OCI-LY1 (cell line): ENCODE measurements around the gene ZNF853.
"Not testable (repeated sequence)": the region's sequence is repeated elsewhere in the genome, so short reads cannot be mapped to it uniquely, and the experiment has no call there.

Source experiments
- H2AFZ ChIP-seq: fragments of 200-600 bp; sonication (generic), shearing (Covaris generic); 2 replicates; pipeline ENCODE4 v1.6.0; 2014; ENCODE audit warnings: antibody characterized with exemption, mild to moderate bottlenecking, low read length
- H3F3A ChIP-seq: fragments of 200-600 bp; sonication (generic), shearing (Covaris generic); 2 replicates; pipeline ENCODE4 v1.6.0; 2014; ENCODE audit warnings: mild to moderate bottlenecking, antibody characterized with exemption, low read length, moderate library complexity; ENCODE audit not compliant: insufficient read depth
- H3K27ac ChIP-seq: fragments of 200-600 bp; sonication (generic); 2 replicates; pipeline ENCODE4 v1.5.1; 2014; ENCODE audit warnings: low read length, mixed run types, mild to moderate bottlenecking, low read depth; ENCODE audit not compliant: poor library complexity, severe bottlenecking
- H3K27me3 ChIP-seq: fragments of 200-600 bp; sonication (generic); 2 replicates; pipeline ENCODE4 v1.6.0; 2014; ENCODE audit warnings: antibody characterized with exemption, mild to moderate bottlenecking, low read length, moderate library complexity; ENCODE audit not compliant: insufficient read depth
- H3K36me3 ChIP-seq: fragments of 200-600 bp; sonication (generic); 2 replicates; pipeline ENCODE4 v1.6.1; 2014; ENCODE audit warnings: mild to moderate bottlenecking, antibody characterized with exemption, low read length, moderate library complexity, mixed read lengths; ENCODE audit not compliant: insufficient read depth
- H3K4me1 ChIP-seq: fragments of 200-600 bp; sonication (generic); 2 replicates; pipeline ENCODE4 v1.5.1; 2014; ENCODE audit warnings: mild to moderate bottlenecking, low read length, moderate library complexity; ENCODE audit not compliant: insufficient read depth, severe bottlenecking
- H3K4me2 ChIP-seq: fragments of 200-600 bp; sonication (generic), shearing (Covaris generic); 2 replicates; pipeline ENCODE4 v1.6.1; 2014; ENCODE audit warnings: low read length
- H3K4me3 ChIP-seq: fragments of 200-600 bp; sonication (generic); 2 replicates; pipeline ENCODE4 v1.5.1; 2014; ENCODE audit warnings: low read length, low read depth, mild to moderate bottlenecking, mixed read lengths; ENCODE audit not compliant: poor library complexity, severe bottlenecking
- H3K79me2 ChIP-seq: fragments of 200-600 bp; shearing (Covaris generic); 2 replicates; pipeline ENCODE4 v1.6.1; 2016; ENCODE audit warnings: mixed run types, low read length, mixed read lengths; ENCODE audit not compliant: insufficient read depth
- H3K9ac ChIP-seq: fragments of 200-600 bp; sonication (generic), shearing (Covaris generic); 2 replicates; pipeline ENCODE4 v1.6.1; 2014; ENCODE audit warnings: mild to moderate bottlenecking, low read length, mixed read lengths
- H3K9me2 ChIP-seq: fragments of 200-600 bp; sonication (generic), shearing (Covaris generic); 2 replicates; pipeline ENCODE4 v1.6.1; 2014; ENCODE audit warnings: low read depth, mild to moderate bottlenecking, low read length, mixed read lengths
- H3K9me3 ChIP-seq: fragments of 200-600 bp; shearing (Covaris generic); 2 replicates; pipeline ENCODE4 v1.6.1; 2014; ENCODE audit warnings: low read length, mixed read lengths
- H4K20me1 ChIP-seq: fragments of 200-600 bp; sonication (generic), shearing (Covaris generic); 2 replicates; pipeline ENCODE4 v1.6.0; 2016; ENCODE audit warnings: mild to moderate bottlenecking, low read length; ENCODE audit not compliant: insufficient read depth
- EZH2 ChIP-seq: fragments of 200-600 bp; sonication (generic), shearing (Covaris generic); IDR thresholded peaks from 2 replicates; pipeline ENCODE4 v1.8.0; 2017; ENCODE audit warnings: borderline replicate concordance, mixed run types, mild to moderate bottlenecking, antibody characterized with exemption, low read length, moderate library complexity, mixed read lengths
- TF ChIP-seq, protein P1 (sequence below): fragments of 200-600 bp; sonication (generic), shearing (Covaris generic); IDR thresholded peaks from 2 replicates; pipeline ENCODE4 v1.5.1; 2017; ENCODE audit warnings: mild to moderate bottlenecking, antibody characterized with exemption, low read length, moderate library complexity, mixed read lengths

Gene ZNF853

DNA sequence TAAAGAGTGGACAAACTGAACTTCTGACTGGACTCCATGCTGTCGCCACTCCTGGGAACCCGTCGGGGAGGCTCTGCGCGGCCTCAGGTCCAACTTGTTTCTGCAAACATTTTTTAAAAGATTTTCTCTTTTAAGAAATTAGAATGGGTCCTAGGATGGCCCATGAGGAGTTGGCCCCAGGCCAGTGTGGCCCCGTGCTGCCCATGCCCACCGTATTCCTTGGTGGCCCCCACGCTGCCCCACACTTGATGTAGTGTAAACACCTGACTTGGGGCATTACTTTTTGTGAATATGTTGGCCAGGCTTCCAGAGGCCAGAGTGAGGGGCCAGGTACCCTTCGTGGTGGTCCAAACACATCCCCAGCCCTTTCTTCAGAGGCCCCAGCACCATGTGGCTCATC lies 41.0 kb downstream of the ZNF853 start:
- H3K79me2 ChIP-seq: no peaks in the 10 kb centered on the region

DNA sequence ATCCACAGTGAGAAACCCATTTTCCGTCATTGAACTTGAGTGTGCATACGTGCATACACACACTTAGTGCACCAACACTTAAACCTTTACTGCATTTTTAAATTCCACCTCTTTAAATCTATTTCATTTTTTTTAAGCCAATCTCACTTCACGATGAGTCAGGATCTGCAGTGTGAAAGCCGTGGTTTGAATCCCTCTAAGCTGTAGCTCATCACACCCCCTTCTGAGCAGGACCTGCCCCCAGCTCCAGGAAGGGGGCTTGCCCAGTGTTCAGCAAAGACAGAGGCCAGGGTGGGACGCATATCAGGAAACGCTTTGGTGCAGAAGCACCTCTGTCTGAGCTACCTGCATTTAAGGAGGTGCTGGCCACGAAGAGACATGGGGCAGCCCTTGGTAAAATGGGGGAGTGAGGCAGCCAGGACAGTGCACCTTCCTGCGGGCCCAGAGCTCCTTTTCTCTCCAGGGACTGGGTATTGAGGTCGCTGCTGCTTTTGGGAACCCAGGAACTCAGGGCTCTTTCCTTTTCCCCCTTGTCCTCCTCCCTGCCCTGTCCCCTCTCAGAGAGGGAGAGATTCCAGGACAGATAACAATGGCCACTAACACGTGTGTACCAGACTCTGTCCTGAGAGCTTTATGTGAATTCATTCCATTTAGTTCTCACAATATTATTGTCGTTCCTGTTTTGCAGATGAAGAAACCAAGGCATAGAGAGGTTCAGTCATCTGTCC lies 43.4 kb downstream of the ZNF853 start:
- Histone ChIP-seq H3K4me2 (no peak overlapping the region), H3K79me2 (no peaks in the 10 kb centered on the region)

More for the DNA sequence above, 41.0 kb downstream of the ZNF853 start:
- no peaks in the 10 kb centered on the region for H4K20me1 ChIP-seq
- no peaks in the 10 kb centered on the region for H3K4me1 ChIP-seq
- H3K27me3 ChIP-seq: no peaks in the 10 kb centered on the region
- H3K9me3 ChIP-seq: no peaks in the 10 kb centered on the region
- no peak overlapping the region for H3K4me2 ChIP-seq
- no peak for TF ChIP-seq EZH2
- TF ChIP-seq, protein P1, sequence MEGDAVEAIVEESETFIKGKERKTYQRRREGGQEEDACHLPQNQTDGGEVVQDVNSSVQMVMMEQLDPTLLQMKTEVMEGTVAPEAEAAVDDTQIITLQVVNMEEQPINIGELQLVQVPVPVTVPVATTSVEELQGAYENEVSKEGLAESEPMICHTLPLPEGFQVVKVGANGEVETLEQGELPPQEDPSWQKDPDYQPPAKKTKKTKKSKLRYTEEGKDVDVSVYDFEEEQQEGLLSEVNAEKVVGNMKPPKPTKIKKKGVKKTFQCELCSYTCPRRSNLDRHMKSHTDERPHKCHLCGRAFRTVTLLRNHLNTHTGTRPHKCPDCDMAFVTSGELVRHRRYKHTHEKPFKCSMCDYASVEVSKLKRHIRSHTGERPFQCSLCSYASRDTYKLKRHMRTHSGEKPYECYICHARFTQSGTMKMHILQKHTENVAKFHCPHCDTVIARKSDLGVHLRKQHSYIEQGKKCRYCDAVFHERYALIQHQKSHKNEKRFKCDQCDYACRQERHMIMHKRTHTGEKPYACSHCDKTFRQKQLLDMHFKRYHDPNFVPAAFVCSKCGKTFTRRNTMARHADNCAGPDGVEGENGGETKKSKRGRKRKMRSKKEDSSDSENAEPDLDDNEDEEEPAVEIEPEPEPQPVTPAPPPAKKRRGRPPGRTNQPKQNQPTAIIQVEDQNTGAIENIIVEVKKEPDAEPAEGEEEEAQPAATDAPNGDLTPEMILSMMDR: no peak
- peaks cover 37% of the 10 kb centered on the region for H3K36me3 ChIP-seq
- no peak overlapping the region for H3K9ac ChIP-seq
- H3K9me2 ChIP-seq: no peaks in the 10 kb centered on the region
- H3K27ac ChIP-seq: no peak overlapping the region
- H3K4me3 ChIP-seq: no peak overlapping the region
- H2AFZ ChIP-seq: no peak overlapping the region
- H3F3A ChIP-seq: no peaks in the 10 kb centered on the region

DNA sequence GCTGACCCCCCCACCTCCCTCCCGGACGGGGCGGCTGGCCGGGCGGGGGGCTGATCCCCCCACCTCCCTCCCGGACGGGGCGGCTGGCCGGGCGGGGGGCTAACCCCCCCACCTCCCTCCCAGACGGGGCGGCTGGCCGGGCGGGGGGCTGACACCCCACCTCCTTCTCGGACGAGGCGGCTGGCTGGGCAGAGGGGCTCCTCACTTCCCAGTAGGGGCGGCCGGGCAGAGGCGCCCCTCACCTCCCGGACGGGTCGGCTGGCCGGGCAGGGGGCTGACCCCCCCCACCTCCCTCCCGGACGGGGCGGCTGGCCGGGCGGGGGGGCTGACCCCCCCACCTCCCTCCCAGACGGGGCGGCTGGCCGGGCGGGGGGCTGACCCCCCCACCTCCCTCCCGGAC lies 55.4 kb downstream of the ZNF853 start:
- H2AFZ ChIP-seq, H3K4me2 ChIP-seq, H3K36me3 ChIP-seq, H3K4me3 ChIP-seq, H3K4me1 ChIP-seq, H3F3A ChIP-seq, H3K79me2 ChIP-seq, H3K9me2 ChIP-seq, H3K9ac ChIP-seq, H3K27ac ChIP-seq, H4K20me1 ChIP-seq, H3K27me3 ChIP-seq: not testable (repeated sequence)
- peaks cover 26% of the 10 kb centered on the region for H3K9me3 ChIP-seq

More for the DNA sequence above, 43.4 kb downstream of the ZNF853 start:
- H3K27me3 ChIP-seq: no peaks in the 10 kb centered on the region
- H3K9ac ChIP-seq: no peak overlapping the region
- H2AFZ ChIP-seq: no peak overlapping the region
- no peak overlapping the region for H3K27ac ChIP-seq
- no peaks in the 10 kb centered on the region for H3K9me3 ChIP-seq
- no peak overlapping the region for H3K4me3 ChIP-seq
- no peaks in the 10 kb centered on the region for H3K9me2 ChIP-seq
- H3K4me1 ChIP-seq: no peaks in the 10 kb centered on the region
- peaks cover 18% of the 10 kb centered on the region for H3K36me3 ChIP-seq
- no peaks in the 10 kb centered on the region for H3F3A ChIP-seq
- no peaks in the 10 kb centered on the region for H4K20me1 ChIP-seq
- no peak for TF ChIP-seq EZH2
- TF ChIP-seq, protein P1: no peak
